ENCODE measurements around the gene ZNF677.
"Not testable (repeated sequence)": the region's sequence is repeated elsewhere in the genome, so short reads cannot be mapped to it uniquely, and the experiment has no call there.

ZNF677 gene

DNA sequence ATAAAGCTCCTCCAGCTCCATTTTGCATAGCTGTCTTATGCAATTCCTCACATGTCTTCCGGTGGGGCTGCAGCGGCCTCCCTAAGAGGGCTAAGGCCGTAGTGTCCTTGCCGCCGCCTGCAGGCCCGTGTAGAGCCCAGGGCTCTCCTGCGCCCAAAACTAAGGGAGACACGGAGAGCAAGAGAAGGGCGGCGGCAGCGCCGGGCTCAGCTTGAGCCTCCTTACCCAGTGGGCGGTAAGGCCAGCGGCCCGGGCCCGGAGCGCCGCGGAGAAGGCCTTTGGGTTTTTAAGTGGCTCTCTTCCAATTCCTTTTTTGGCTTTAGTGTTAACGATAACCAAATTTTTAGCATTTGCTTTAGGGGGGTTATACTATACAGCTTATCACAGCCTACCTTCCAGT, 30.1 kb downstream of the ZNF677 start:
- CTCF ChIA-PET, result no interaction called here

DNA sequence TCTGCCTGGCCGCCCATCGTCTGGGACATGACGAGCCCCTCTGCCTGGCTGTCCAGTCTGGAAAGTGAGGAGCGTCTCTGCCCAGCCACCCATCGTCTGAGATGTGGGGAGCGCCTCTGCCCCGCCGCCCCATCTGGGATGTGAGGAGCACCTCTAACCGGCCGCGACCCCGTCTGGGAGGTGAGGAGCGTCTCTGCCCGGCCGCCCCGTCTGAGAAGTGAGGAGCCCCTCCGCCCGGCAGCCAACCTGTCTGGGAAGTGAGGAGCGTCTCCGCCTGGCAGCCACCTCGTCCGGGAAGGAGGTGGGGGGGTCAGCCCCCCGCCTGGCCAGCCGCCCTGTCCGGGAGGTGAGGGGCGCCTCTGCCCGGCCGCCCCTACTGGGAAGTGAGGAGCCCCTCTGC, 32.0 kb downstream of the ZNF677 start:
- H3K4me3 ChIP-seq (ENCODE audit: control insufficient read depth in 1 of 7, extremely low read depth in 1 of 7, insufficient read depth in 4 of 7, low read depth in 2 of 7, low read length in 6 of 7); H3K27me3 ChIP-seq (replicated peaks in 2 of 5; ENCODE audit: control insufficient read depth in 4 of 5, insufficient read depth in 5 of 5, low read length in 4 of 5); CTCF ChIA-PET; H3K27ac ChIP-seq (ENCODE audit: insufficient read depth in 1 of 2, low read depth in 1 of 2, low read length in 2 of 2, poor library complexity in 1 of 2, severe bottlenecking in 2 of 2); H3K4me1 ChIP-seq (ENCODE audit: control extremely low read depth in 1 of 4, control insufficient read depth in 4 of 4, insufficient read depth in 4 of 4, low read length in 3 of 4); POLR2A ChIA-PET; DNase-seq; H3K36me3 ChIP-seq (ENCODE audit: control insufficient read depth in 4 of 4, insufficient read depth in 4 of 4, low read length in 3 of 4): not testable (repeated sequence)
- WGBS (ENCODE audit: insufficient coverage), result 100% methylated on average over 2 of the region's 28 CpGs
- peaks cover 3 to 60% (median 36%) of the 10 kb centered on the region in 5 experiments for H3K9me3 ChIP-seq (ENCODE audit: control extremely low read depth in 1 of 5, control insufficient read depth in 4 of 5, insufficient read depth in 2 of 5, low read depth in 1 of 5, low read length in 4 of 5)

More for the DNA sequence above, 30.1 kb downstream of the ZNF677 start:
- no peak overlapping the region for H3K27ac ChIP-seq (ENCODE audit: insufficient read depth in 1 of 2, low read depth in 1 of 2, low read length in 2 of 2, poor library complexity in 1 of 2, severe bottlenecking in 2 of 2)
- H3K4me3 ChIP-seq (ENCODE audit: control insufficient read depth in 1 of 7, extremely low read depth in 1 of 7, insufficient read depth in 4 of 7, low read depth in 2 of 7, low read length in 6 of 7), result no peak overlapping the region
- H3K27me3 ChIP-seq (replicated peaks in 2 of 5; ENCODE audit: control insufficient read depth in 4 of 5, insufficient read depth in 5 of 5, low read length in 4 of 5), result no peaks in the 10 kb centered on the region
- 90% methylated on average over 11 of the region's 20 CpGs for WGBS (ENCODE audit: insufficient coverage)
- no peak for DNase-seq
- POLR2A ChIA-PET, result interaction anchor here (0.6 kb wide), 1 partner anchor 1040 kb away, joined by 3 read pairs; no protein-coding TSS in a partner anchor
- peaks cover 8 to 57% (median 33%) of the 10 kb centered on the region in 5 experiments for H3K9me3 ChIP-seq (ENCODE audit: control extremely low read depth in 1 of 5, control insufficient read depth in 4 of 5, insufficient read depth in 2 of 5, low read depth in 1 of 5, low read length in 4 of 5)
- no peaks in the 10 kb centered on the region for H3K36me3 ChIP-seq (ENCODE audit: control insufficient read depth in 4 of 4, insufficient read depth in 4 of 4, low read length in 3 of 4)
- H3K4me1 ChIP-seq (ENCODE audit: control extremely low read depth in 1 of 4, control insufficient read depth in 4 of 4, insufficient read depth in 4 of 4, low read length in 3 of 4), result no peaks in the 10 kb centered on the region

DNA sequence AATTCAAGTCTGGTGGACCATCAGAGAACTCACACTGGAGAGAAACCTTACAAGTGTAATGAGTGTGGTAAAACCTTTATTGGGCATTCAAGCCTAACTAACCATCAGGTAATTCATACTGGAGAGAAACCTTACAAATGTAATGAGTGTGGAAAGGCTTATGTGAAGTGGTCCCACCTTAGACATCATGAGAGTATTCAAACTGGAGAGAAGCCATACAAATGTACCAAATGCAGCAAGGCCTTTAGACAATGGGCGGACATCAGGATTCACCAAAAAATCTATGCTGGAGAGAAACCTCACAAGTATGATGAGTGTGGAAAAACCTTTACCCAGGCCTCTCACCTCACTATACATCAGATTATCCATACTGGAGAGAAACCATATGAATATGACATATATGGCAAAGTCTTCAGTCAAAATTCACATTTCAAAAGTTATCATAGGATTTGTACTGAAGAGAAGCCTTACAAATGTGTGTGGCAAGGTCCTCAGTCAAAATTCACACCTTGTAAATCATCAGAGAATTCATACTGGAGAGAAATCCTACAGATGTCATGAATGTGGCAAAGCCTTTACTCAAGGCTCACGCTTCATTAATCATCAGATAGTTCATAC, 41.9 kb downstream of the ZNF677 start:
- ChIA-PET CTCF (no interaction called here), POLR2A (no interaction called here)
- Histone ChIP-seq H3K27me3 (replicated peaks in 2 of 5; ENCODE audit: control insufficient read depth in 4 of 5, insufficient read depth in 5 of 5, low read length in 4 of 5) (no peaks in the 10 kb centered on the region), H3K27ac (ENCODE audit: insufficient read depth in 1 of 2, low read depth in 1 of 2, low read length in 2 of 2, poor library complexity in 1 of 2, severe bottlenecking in 2 of 2) (no peak overlapping the region), H3K4me1 (ENCODE audit: control extremely low read depth in 1 of 4, control insufficient read depth in 4 of 4, insufficient read depth in 4 of 4, low read length in 3 of 4) (no peaks in the 10 kb centered on the region), H3K9me3 (ENCODE audit: control extremely low read depth in 1 of 5, control insufficient read depth in 4 of 5, insufficient read depth in 2 of 5, low read depth in 1 of 5, low read length in 4 of 5) (peaks cover 20 to 84% (median 62%) of the 10 kb centered on the region in 5 experiments), H3K4me3 (ENCODE audit: control insufficient read depth in 1 of 7, extremely low read depth in 1 of 7, insufficient read depth in 4 of 7, low read depth in 2 of 7, low read length in 6 of 7) (no peak overlapping the region), H3K36me3 (ENCODE audit: control insufficient read depth in 4 of 4, insufficient read depth in 4 of 4, low read length in 3 of 4) (peaks cover 0 to 35% (median 11%) of the 10 kb centered on the region in 4 experiments)
- DNase-seq, result no peak
- 100% methylated on average over 1 of the region's 2 CpGs for WGBS (ENCODE audit: insufficient coverage)

DNA sequence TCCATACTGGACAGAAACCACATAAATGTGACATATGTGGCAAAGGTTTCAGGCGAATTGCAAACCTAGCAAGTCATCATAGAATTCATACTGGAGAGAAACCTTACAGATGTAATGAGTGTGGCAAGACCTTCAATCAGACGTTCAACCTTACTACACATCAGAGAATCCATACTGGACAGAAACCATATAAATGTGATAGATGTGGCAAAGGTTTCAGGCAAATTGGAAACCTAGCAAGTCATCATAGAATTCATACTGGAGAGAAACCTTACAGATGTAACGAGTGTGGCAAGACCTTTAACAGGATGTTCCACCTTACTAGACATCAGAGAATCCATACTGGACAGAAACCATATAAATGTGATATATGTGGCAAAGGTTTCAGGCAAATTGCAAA, 43.1 kb downstream of the ZNF677 start:
- H3K36me3 ChIP-seq (ENCODE audit: control insufficient read depth in 4 of 4, insufficient read depth in 4 of 4, low read length in 3 of 4), result peaks cover 0 to 36% (median 12%) of the 10 kb centered on the region in 4 experiments
- peaks cover 21 to 76% (median 62%) of the 10 kb centered on the region in 5 experiments for H3K9me3 ChIP-seq (ENCODE audit: control extremely low read depth in 1 of 5, control insufficient read depth in 4 of 5, insufficient read depth in 2 of 5, low read depth in 1 of 5, low read length in 4 of 5)
- DNase-seq; H3K27ac ChIP-seq (ENCODE audit: insufficient read depth in 1 of 2, low read depth in 1 of 2, low read length in 2 of 2, poor library complexity in 1 of 2, severe bottlenecking in 2 of 2); H3K4me3 ChIP-seq (ENCODE audit: control insufficient read depth in 1 of 7, extremely low read depth in 1 of 7, insufficient read depth in 4 of 7, low read depth in 2 of 7, low read length in 6 of 7); H3K27me3 ChIP-seq (replicated peaks in 2 of 5; ENCODE audit: control insufficient read depth in 4 of 5, insufficient read depth in 5 of 5, low read length in 4 of 5); POLR2A ChIA-PET; CTCF ChIA-PET; H3K4me1 ChIP-seq (ENCODE audit: control extremely low read depth in 1 of 4, control insufficient read depth in 4 of 4, insufficient read depth in 4 of 4, low read length in 3 of 4): not testable (repeated sequence)
- no CpG with 5 or more reads among the region's 3 CpGs for WGBS (ENCODE audit: insufficient coverage)

DNA sequence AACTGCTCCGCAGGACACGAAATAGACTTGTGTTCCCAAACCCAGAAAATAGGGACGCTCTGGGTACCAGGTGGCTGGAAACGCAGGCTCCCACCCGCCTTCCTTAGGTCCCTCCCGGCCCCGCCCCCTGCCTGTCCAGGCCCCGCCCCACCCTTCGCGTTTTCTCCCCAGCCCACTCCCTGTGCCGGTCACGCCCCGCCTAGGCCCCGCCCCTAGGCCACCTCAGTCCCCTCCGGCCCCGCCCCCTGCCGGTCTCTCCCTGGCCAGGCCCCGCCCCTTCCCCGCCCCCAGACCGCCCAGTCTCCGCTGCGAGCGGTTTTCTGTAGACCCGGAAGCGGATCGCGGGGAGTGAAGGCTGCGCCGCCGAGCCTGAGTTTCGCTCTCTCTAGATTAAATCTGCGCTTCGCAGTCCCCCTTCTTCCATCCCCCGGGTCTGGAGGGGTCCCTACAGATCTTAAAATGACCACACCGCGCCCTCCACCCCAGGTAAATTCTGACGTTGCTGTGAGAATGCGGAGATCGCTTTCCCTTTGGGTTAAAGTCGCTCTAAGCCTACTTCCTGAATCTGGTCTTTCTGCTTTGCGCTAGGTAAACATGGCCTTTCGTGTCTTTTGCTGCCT, 57.8 kb downstream of the ZNF677 start:
- WGBS (ENCODE audit: insufficient coverage), result 3% methylated on average over 19 of the region's 42 CpGs
- Histone ChIP-seq H3K4me1 (ENCODE audit: control extremely low read depth in 1 of 4, control insufficient read depth in 4 of 4, insufficient read depth in 4 of 4, low read length in 3 of 4) (peaks cover 3 to 33% (median 13%) of the 10 kb centered on the region in 4 experiments), H3K4me3 (ENCODE audit: control insufficient read depth in 1 of 7, extremely low read depth in 1 of 7, insufficient read depth in 4 of 7, low read depth in 2 of 7, low read length in 6 of 7) (peak overlapping the region; percentile 86 to 98 (median 95)), H3K27ac (ENCODE audit: insufficient read depth in 1 of 2, low read depth in 1 of 2, low read length in 2 of 2, poor library complexity in 1 of 2, severe bottlenecking in 2 of 2) (peak overlapping the region; percentile 81 to 94), H3K36me3 (ENCODE audit: control insufficient read depth in 4 of 4, insufficient read depth in 4 of 4, low read length in 3 of 4) (peaks cover 0 to 22% (median 9%) of the 10 kb centered on the region in 4 experiments), H3K9me3 (ENCODE audit: control extremely low read depth in 1 of 5, control insufficient read depth in 4 of 5, insufficient read depth in 2 of 5, low read depth in 1 of 5, low read length in 4 of 5) (peaks cover 0 to 43% (median 23%) of the 10 kb centered on the region in 5 experiments), H3K27me3 (replicated peaks in 2 of 5; ENCODE audit: control insufficient read depth in 4 of 5, insufficient read depth in 5 of 5, low read length in 4 of 5) (no peaks in the 10 kb centered on the region)
- CTCF ChIA-PET, result no interaction called here
- peak; percentile 90 to 96 (median 95) for DNase-seq
- POLR2A ChIA-PET, result no interaction called here

DNA sequence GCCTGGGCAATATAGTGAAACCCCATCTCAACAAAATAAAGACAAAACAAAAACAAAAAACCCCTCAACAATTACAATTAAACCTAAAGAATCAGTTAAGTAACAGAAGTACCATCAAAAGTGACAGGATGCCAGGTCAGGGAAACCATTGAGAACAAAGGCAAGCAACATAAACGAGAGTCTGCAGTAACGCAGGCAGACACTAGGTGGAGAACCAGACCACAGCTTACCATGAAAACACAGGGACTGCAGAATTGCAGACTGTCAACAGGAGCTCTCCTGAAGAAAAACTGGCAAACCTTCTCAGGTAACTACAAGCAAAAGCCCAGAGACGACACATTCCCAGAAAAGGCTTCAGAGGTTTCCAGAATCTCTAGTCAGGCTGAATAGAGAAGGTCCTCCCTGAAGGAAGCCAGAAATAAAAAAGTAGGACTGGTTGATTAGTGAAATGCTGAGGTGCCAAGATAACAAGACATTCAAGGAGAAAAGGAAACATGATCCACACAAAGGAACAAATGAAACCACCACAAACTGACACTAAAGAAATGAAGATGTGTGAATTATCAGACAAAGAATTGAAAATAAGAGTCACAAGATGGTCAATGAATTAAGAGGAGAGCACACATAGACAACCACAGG, 59.3 kb downstream of the ZNF677 start:
- Histone ChIP-seq H3K9me3 (ENCODE audit: control extremely low read depth in 1 of 5, control insufficient read depth in 4 of 5, insufficient read depth in 2 of 5, low read depth in 1 of 5, low read length in 4 of 5) (peaks cover 0 to 40% (median 13%) of the 10 kb centered on the region in 5 experiments), H3K4me1 (ENCODE audit: control extremely low read depth in 1 of 4, control insufficient read depth in 4 of 4, insufficient read depth in 4 of 4, low read length in 3 of 4) (peaks cover 3 to 34% (median 13%) of the 10 kb centered on the region in 4 experiments), H3K27ac (ENCODE audit: insufficient read depth in 1 of 2, low read depth in 1 of 2, low read length in 2 of 2, poor library complexity in 1 of 2, severe bottlenecking in 2 of 2) (no peak overlapping the region), H3K27me3 (replicated peaks in 2 of 5; ENCODE audit: control insufficient read depth in 4 of 5, insufficient read depth in 5 of 5, low read length in 4 of 5) (no peaks in the 10 kb centered on the region), H3K4me3 (ENCODE audit: control insufficient read depth in 1 of 7, extremely low read depth in 1 of 7, insufficient read depth in 4 of 7, low read depth in 2 of 7, low read length in 6 of 7) (peak overlapping the region in 1 of 7 experiments; percentile 1), H3K36me3 (ENCODE audit: control insufficient read depth in 4 of 4, insufficient read depth in 4 of 4, low read length in 3 of 4) (peaks cover 0 to 17% (median 11%) of the 10 kb centered on the region in 4 experiments)
- ChIA-PET CTCF (interaction anchor here (0.6 to 2.0 kb wide), 6 partner anchors 10 to 321 kb away, joined by 3 to 5 read pairs (median 3); no protein-coding TSS in a partner anchor), POLR2A (no interaction called here)
- DNase-seq, result peak; percentile 84 to 92 (median 90)
- 0% methylated on average over 3 of the region's 3 CpGs for WGBS (ENCODE audit: insufficient coverage)

Measured in common myeloid progenitor, CD34-positive (primary cell).